ENCODE results near the gene ANKRD40CL. TPM values are rescaled to one million over a fixed set of nuclear protein-coding genes. Genes with fewer than 3 reads are reported as not detected.

The ANKRD40CL gene
- polyA plus RNA-seq, 1 of the 3 experiments (the other 2 are of a cell fraction), result not detected

GRCh38 chr17:50770346-50770745 lies 3.0 kb upstream of the ANKRD40CL start:
- no peak overlapping the region for H3K9ac ChIP-seq
- no peaks in the 10 kb centered on the region for H3F3A ChIP-seq (replicated peaks; ENCODE audit: insufficient read depth)
- H3K9me3 ChIP-seq, result no peaks in the 10 kb centered on the region
- H3K79me2 ChIP-seq (ENCODE audit: insufficient read depth), result no peaks in the 10 kb centered on the region
- CTCF ChIA-PET, result interaction anchor here (1.0 to 2.0 kb wide), 2 partner anchors 9 to 13 kb away, joined by 3 to 16 read pairs; no protein-coding TSS in a partner anchor
- no peaks in the 10 kb centered on the region for H3K36me3 ChIP-seq (replicated peaks in 1 of 2; ENCODE audit: control insufficient read depth in 1 of 2, insufficient read depth in 2 of 2, low read length in 1 of 2)
- WGBS (ENCODE audit: low lambda C conversion rate), result 90% methylated on average over 2 of the region's 2 CpGs
- no peak for DNase-seq
- no peaks in the 10 kb centered on the region for H3K27me3 ChIP-seq (ENCODE audit: insufficient read depth)
- no peak for TF ChIP-seq GATA2 (CRISPR knock-in tag; IDR thresholded peaks at IDR 0.05)
- H3K4me2 ChIP-seq, result no peak overlapping the region
- H2AFZ ChIP-seq (ENCODE audit: low read depth), result no peak overlapping the region
- no peak overlapping the region for H3K4me3 ChIP-seq (ENCODE audit: low read depth in 2 of 2, low read length in 1 of 2)
- H3K4me1 ChIP-seq (ENCODE audit: control insufficient read depth in 1 of 2, insufficient read depth in 2 of 2, low read depth in 1 of 2, low read length in 1 of 2), result peaks cover 0 to 7% of the 10 kb centered on the region in 2 experiments; a peak in 2 of 4 replicates
- no peak overlapping the region for H3K27ac ChIP-seq (ENCODE audit: low read depth in 2 of 2, low read length in 1 of 2)
- POLR2A ChIA-PET, result no interaction called here
- H3K9me2 ChIP-seq, result no peaks in the 10 kb centered on the region
- H4K20me1 ChIP-seq (ENCODE audit: insufficient read depth), result no peaks in the 10 kb centered on the region

GRCh38 chr17:50769884-50770283 lies 2.6 kb upstream of the ANKRD40CL start:
- 88% methylated on average over 8 of the region's 8 CpGs for WGBS (ENCODE audit: low lambda C conversion rate)

GRCh38 chr17:50768346-50768761 lies 1.0 kb upstream of the ANKRD40CL start:
- Histone ChIP-seq H4K20me1 (ENCODE audit: insufficient read depth) (no peaks in the 10 kb centered on the region), H3K9ac (no peak overlapping the region), H3K4me1 (ENCODE audit: control insufficient read depth in 1 of 2, insufficient read depth in 2 of 2, low read depth in 1 of 2, low read length in 1 of 2) (peaks cover 0 to 24% of the 10 kb centered on the region in 2 experiments; a peak in 2 of 4 replicates), H3K4me2 (no peak overlapping the region), H3K27ac (ENCODE audit: low read depth in 2 of 2, low read length in 1 of 2) (no peak overlapping the region), H3F3A (replicated peaks; ENCODE audit: insufficient read depth) (no peaks in the 10 kb centered on the region), H3K79me2 (ENCODE audit: insufficient read depth) (no peaks in the 10 kb centered on the region), H3K27me3 (ENCODE audit: insufficient read depth) (no peaks in the 10 kb centered on the region), H3K4me3 (ENCODE audit: low read depth in 2 of 2, low read length in 1 of 2) (no peak overlapping the region), H3K9me3 (no peaks in the 10 kb centered on the region), H3K36me3 (replicated peaks in 1 of 2; ENCODE audit: control insufficient read depth in 1 of 2, insufficient read depth in 2 of 2, low read length in 1 of 2) (no peaks in the 10 kb centered on the region), H2AFZ (ENCODE audit: low read depth) (no peak overlapping the region), H3K9me2 (no peaks in the 10 kb centered on the region)
- no peak for DNase-seq
- 62% methylated on average over 7 of the region's 7 CpGs for WGBS (ENCODE audit: low lambda C conversion rate)
- no peak for TF ChIP-seq TEAD4 (IDR thresholded peaks at IDR 0.05; ENCODE audit: borderline replicate concordance, insufficient read depth)
- ChIA-PET CTCF (interaction anchor here (1.0 to 8.7 kb wide), 3 partner anchors 10 to 16 kb away, joined by 3 to 95 read pairs (median 7); no protein-coding TSS in a partner anchor), POLR2A (interaction anchor here (1.3 kb wide), 1 partner anchor 98 kb away, joined by 4 read pairs; the partner anchor contains the start of gene TOB1)

More at GRCh38 chr17:50769884-50770283, 2.6 kb upstream of the ANKRD40CL start:
- H3K4me1 ChIP-seq (ENCODE audit: control insufficient read depth in 1 of 2, insufficient read depth in 2 of 2, low read depth in 1 of 2, low read length in 1 of 2), result peaks cover 0 to 11% of the 10 kb centered on the region in 2 experiments; a peak in 2 of 4 replicates
- H3K79me2 ChIP-seq (ENCODE audit: insufficient read depth), result no peaks in the 10 kb centered on the region
- no peak for DNase-seq
- H3K4me3 ChIP-seq (ENCODE audit: low read depth in 2 of 2, low read length in 1 of 2), result no peak overlapping the region
- H3K9me2 ChIP-seq, result no peaks in the 10 kb centered on the region
- ChIA-PET CTCF (interaction anchor here (1.0 to 2.6 kb wide), 3 partner anchors 9 to 13 kb away, joined by 3 to 16 read pairs (median 7); no protein-coding TSS in a partner anchor), POLR2A (no interaction called here)
- no peaks in the 10 kb centered on the region for H3K27me3 ChIP-seq (ENCODE audit: insufficient read depth)
- H3K9ac ChIP-seq, result no peak overlapping the region
- no peaks in the 10 kb centered on the region for H3F3A ChIP-seq (replicated peaks; ENCODE audit: insufficient read depth)
- H3K36me3 ChIP-seq (replicated peaks in 1 of 2; ENCODE audit: control insufficient read depth in 1 of 2, insufficient read depth in 2 of 2, low read length in 1 of 2), result no peaks in the 10 kb centered on the region
- no peaks in the 10 kb centered on the region for H3K9me3 ChIP-seq
- H2AFZ ChIP-seq (ENCODE audit: low read depth), result no peak overlapping the region
- no peak overlapping the region for H3K27ac ChIP-seq (ENCODE audit: low read depth in 2 of 2, low read length in 1 of 2)
- H3K4me2 ChIP-seq, result no peak overlapping the region
- TF ChIP-seq TAF1 (IDR thresholded peaks at IDR 0.05; ENCODE audit: borderline replicate concordance, low read depth, low read length) (no peak), TCF12 (IDR thresholded peaks at IDR 0.05) (no peak), RAD21 (IDR thresholded peaks at IDR 0.05; ENCODE audit: low read length) (no peak), PBX3 (IDR thresholded peaks at IDR 0.05) (no peak), ELF1 (IDR thresholded peaks at IDR 0.05) (no peak), MEF2A (IDR thresholded peaks at IDR 0.05; ENCODE audit: borderline replicate concordance, low read depth) (no peak), GABPA (IDR thresholded peaks at IDR 0.05; ENCODE audit: low read depth) (no peak), RXRA (IDR thresholded peaks at IDR 0.05; ENCODE audit: borderline replicate concordance, low read depth) (no peak), CHD2 (IDR thresholded peaks at IDR 0.05; ENCODE audit: low read length, partially characterized antibody) (no peak)
- H4K20me1 ChIP-seq (ENCODE audit: insufficient read depth), result no peaks in the 10 kb centered on the region
